WTC11 (cell line): Measurements from ENCODE around the gene OSBPL7. TPM values are rescaled to one million over a fixed set of nuclear protein-coding genes. Genes with fewer than 3 reads are reported as not detected.

ENCODE experiments used
- ATAC-seq: fragments of 200-7000 bp; cut with Tn5 transposase; 2 replicates; pipeline ENCODE4 v1.10.0; 2021; ENCODE audit warnings: mild to moderate bottlenecking, moderate library complexity
- CTCF ChIA-PET: fragments of 300-600 bp; sonication (Branson Sonifier 250); formaldehyde crosslinking; loops from one replicate; lab custom pipeline; 2021; ENCODE audit warnings: antibody characterized with exemption; lab: Charles Lee
- POLR2A ChIA-PET: fragments of 350-600 bp; sonication (Branson Sonifier 250); formaldehyde crosslinking; loops from one replicate; lab custom pipeline; 2021; ENCODE audit warnings: antibody characterized with exemption; lab: Charles Lee
- DNase-seq: peaks from one replicate; pipeline ENCODE4 v3.0.0; 2021; ENCODE audit warnings: low spot score
- H3K27ac Mint-ChIP-seq: 2 replicates; pipeline ENCODE4 v1.8.0; 2021; ENCODE audit warnings: mixed read lengths
- H3K27me3 Mint-ChIP-seq: 2 replicates; pipeline ENCODE4 v1.8.0; 2021; ENCODE audit warnings: low read depth, mild to moderate bottlenecking, moderate library complexity, mixed read lengths
- H3K36me3 Mint-ChIP-seq: 2 replicates; pipeline ENCODE4 v1.8.0; 2021; ENCODE audit warnings: mixed read lengths
- H3K4me1 Mint-ChIP-seq: 2 replicates; pipeline ENCODE4 v1.8.0; 2022; ENCODE audit warnings: mixed read lengths
- H3K4me3 Mint-ChIP-seq: 2 replicates; pipeline ENCODE4 v1.8.0; 2021; ENCODE audit warnings: mild to moderate bottlenecking, moderate library complexity, mixed read lengths
- H3K9me3 Mint-ChIP-seq: 2 replicates; pipeline ENCODE4 v1.8.0; 2021; ENCODE audit warnings: mixed read lengths
- CBFB ChIP-seq: sonication (generic); formaldehyde crosslinking; IDR thresholded peaks from 2 replicates; pipeline ENCODE4 v1.8.1; 2022; ENCODE audit warnings: mild to moderate bottlenecking, low read depth, missing genetic modification reagents
- EMX1 ChIP-seq: fragments of 250-450 bp; sonication (Bioruptor Pico); IDR thresholded peaks from 2 replicates; pipeline ENCODE4 v1.8.0; 2021; ENCODE audit warnings: mild to moderate bottlenecking
- ERG ChIP-seq: fragments of 250-450 bp; sonication (Bioruptor Pico); IDR thresholded peaks from 2 replicates; pipeline ENCODE4 v1.8.0; 2021; ENCODE audit warnings: mild to moderate bottlenecking
- FOXP4 ChIP-seq: sonication (generic); formaldehyde crosslinking; IDR thresholded peaks from 2 replicates; pipeline ENCODE4 v1.8.0; 2022; ENCODE audit warnings: mild to moderate bottlenecking, missing genetic modification reagents
- HMGXB4 ChIP-seq: sonication (generic); formaldehyde crosslinking; IDR thresholded peaks from 2 replicates; pipeline ENCODE4 v1.8.1; 2023; ENCODE audit warnings: mild to moderate bottlenecking, moderate library complexity, missing genetic modification reagents
- IRF2 ChIP-seq: sonication (generic); formaldehyde crosslinking; IDR thresholded peaks from 2 replicates; pipeline ENCODE4 v1.8.0; 2022; ENCODE audit warnings: low read depth, missing genetic modification reagents, borderline replicate concordance
- JAZF1 ChIP-seq: fragments of 250-450 bp; sonication (Bioruptor Pico); IDR thresholded peaks from 2 replicates; pipeline ENCODE4 v1.9.0; 2021; ENCODE audit warnings: moderate library complexity, mild to moderate bottlenecking, inconsistent platforms
- KAT7 ChIP-seq: sonication (generic); formaldehyde crosslinking; IDR thresholded peaks from 2 replicates; pipeline ENCODE4 v1.8.1; 2023; ENCODE audit warnings: missing genetic modification reagents, mild to moderate bottlenecking, borderline replicate concordance
- MAX ChIP-seq: sonication (generic); formaldehyde crosslinking; IDR thresholded peaks from 2 replicates; pipeline ENCODE4 v1.8.0; 2022; ENCODE audit warnings: mild to moderate bottlenecking, missing genetic modification reagents
- MXD4 ChIP-seq: fragments of 250-450 bp; sonication (Bioruptor Pico); IDR thresholded peaks from 2 replicates; pipeline ENCODE4 v1.8.0; 2021; ENCODE audit warnings: mild to moderate bottlenecking, moderate library complexity, borderline replicate concordance
- NFYB ChIP-seq: sonication (generic); formaldehyde crosslinking; conservative IDR thresholded peaks from 2 replicates; pipeline ENCODE4 v1.8.0; 2022; ENCODE audit warnings: low read depth, missing genetic modification reagents
- OVOL2 ChIP-seq: fragments of 250-450 bp; sonication (Bioruptor Pico); IDR thresholded peaks from 2 replicates; pipeline ENCODE4 v1.9.0; 2021; ENCODE audit warnings: mild to moderate bottlenecking, borderline replicate concordance
- PRDM15 ChIP-seq: sonication (generic); formaldehyde crosslinking; IDR thresholded peaks from 2 replicates; pipeline ENCODE4 v1.8.0; 2022; ENCODE audit warnings: missing genetic modification reagents
- SOX15 ChIP-seq: fragments of 250-450 bp; sonication (Bioruptor Pico); IDR thresholded peaks from 2 replicates; pipeline ENCODE4 v1.9.0; 2021; ENCODE audit warnings: mild to moderate bottlenecking
- TEAD4 ChIP-seq: sonication (generic); formaldehyde crosslinking; IDR thresholded peaks from 2 replicates; pipeline ENCODE4 v1.8.0; 2022; ENCODE audit warnings: mild to moderate bottlenecking, missing genetic modification reagents
- USF2 ChIP-seq: sonication (generic); formaldehyde crosslinking; IDR thresholded peaks from 2 replicates; pipeline ENCODE4 v1.8.1; 2023; ENCODE audit warnings: mild to moderate bottlenecking, missing genetic modification reagents, moderate library complexity
- ZBTB21 ChIP-seq: sonication (generic); formaldehyde crosslinking; IDR thresholded peaks from 2 replicates; pipeline ENCODE4 v1.8.1; 2023; ENCODE audit warnings: mild to moderate bottlenecking, missing genetic modification reagents, borderline replicate concordance
- ZNF138 ChIP-seq: sonication (generic); formaldehyde crosslinking; conservative IDR thresholded peaks from 2 replicates; pipeline ENCODE4 v1.8.1; 2022; ENCODE audit warnings: mild to moderate bottlenecking, moderate library complexity, missing genetic modification reagents
- ZNF396 ChIP-seq: fragments of 250-450 bp; sonication (Bioruptor Pico); IDR thresholded peaks from 2 replicates; pipeline ENCODE4 v1.8.0; 2021; ENCODE audit warnings: mild to moderate bottlenecking, moderate library complexity, borderline replicate concordance
- ZNF416 ChIP-seq: fragments of 250-450 bp; sonication (Bioruptor Pico); IDR thresholded peaks from 2 replicates; pipeline ENCODE4 v1.9.0; 2021; ENCODE audit warnings: mild to moderate bottlenecking, inconsistent platforms
- ZNF425 ChIP-seq: fragments of 250-450 bp; sonication (Bioruptor Pico); conservative IDR thresholded peaks from 2 replicates; pipeline ENCODE4 v1.9.0; 2021; ENCODE audit warnings: mild to moderate bottlenecking
- total RNA-seq: library from RNA; stranded (reverse); gene quantifications from 3 replicates; pipeline ENCODE4 v1.2.3, GENCODE V29; 2021

OSBPL7 gene
- total RNA-seq, 1 experiment from 2014 or later = 13.5 TPM

- TF ChIP-seq KAT7 (CRISPR knock-in tag) (no peak), MXD4 (no peak), ZNF425 (no peak), ERG (no peak), ZBTB21 (CRISPR knock-in tag) (no peak), ZNF416 (CRISPR knock-in tag) (no peak), CBFB (CRISPR knock-in tag) (no peak), FOXP4 (CRISPR knock-in tag) (peak; percentile 78), TEAD4 (CRISPR knock-in tag) (0 out of 2 replicates have a peak, but pooled peaks have one; percentile 64), ZNF138 (CRISPR knock-in tag) (no peak)
Measured at GRCh38 chr17:47785538-47786123, 36.0 kb downstream of the OSBPL7 start (continued).

- POLR2A ChIA-PET = no interaction called here
- TF ChIP-seq FOXP4 (CRISPR knock-in tag) (no peak), OVOL2 (CRISPR knock-in tag) (no peak), NFYB (CRISPR knock-in tag) (no peak), JAZF1 (CRISPR knock-in tag) (no peak), ZBTB21 (CRISPR knock-in tag) (no peak), PRDM15 (CRISPR knock-in tag) (no peak), HMGXB4 (CRISPR knock-in tag) (no peak), IRF2 (CRISPR knock-in tag) (no peak), SOX15 (CRISPR knock-in tag) (no peak), MAX (no peak), USF2 (CRISPR knock-in tag) (no peak), ZNF396 (CRISPR knock-in tag) (no peak), EMX1 (CRISPR knock-in tag) (no peak)
Measured at GRCh38 chr17:47781397-47781796, 40.2 kb downstream of the OSBPL7 start.

More at GRCh38 chr17:47781397-47781796, 40.2 kb downstream of the OSBPL7 start:
- H3K4me3 Mint-ChIP-seq = no peak overlapping the region
- H3K27me3 Mint-ChIP-seq = peaks cover 24% of the 10 kb centered on the region
- DNase-seq (no peak), ATAC-seq (no peak)
- no peaks in the 10 kb centered on the region for H3K9me3 Mint-ChIP-seq
- no peak overlapping the region for H3K27ac Mint-ChIP-seq
- CTCF ChIA-PET = interaction anchor here (1.6 kb wide), 1 partner anchor 9 kb away, joined by 6 read pairs; no protein-coding TSS in a partner anchor
- H3K36me3 Mint-ChIP-seq = no peaks in the 10 kb centered on the region
- H3K4me1 Mint-ChIP-seq = no peaks in the 10 kb centered on the region
